Urinary bladder (tissue), 4 donors: ENCODE data around the gene C1orf21. TPM values are rescaled to one million over a fixed set of nuclear protein-coding genes. Genes with fewer than 3 reads are reported as not detected.

ENCODE experiments used
- DNase-seq: peaks from one replicate; pipeline ENCODE4 v3.0.0-alpha.2; 2015; ENCODE audit errors: extremely low spot score
- H3K27ac ChIP-seq: one replicate; pipeline ENCODE4 v1.5.1; 2013; ENCODE audit warnings: low read depth, mild to moderate bottlenecking, moderate library complexity
- H3K36me3 ChIP-seq: one replicate; pipeline ENCODE4 v1.6.1; 2013; ENCODE audit warnings: mild to moderate bottlenecking, moderate library complexity; ENCODE audit not compliant: insufficient read depth
- H3K4me1 ChIP-seq: one replicate; pipeline ENCODE4 v1.6.1; 2013; ENCODE audit warnings: mild to moderate bottlenecking, moderate library complexity; ENCODE audit not compliant: insufficient read depth
- H3K4me3 ChIP-seq: one replicate; pipeline ENCODE4 v1.5.1; 2013; ENCODE audit warnings: low read depth, low read length
- WGBS: extraction: QIAGEN DNeasy Blood & Tissue Kit; methylation state at CpG from one replicate; pipeline ENCODE4 v1.1.7; 2013; 5-methylcytosine and 5-hydroxymethylcytosine counted together
- polyA plus RNA-seq: library from polyadenylated mRNA; stranded (reverse); fragments of 200-250 nt; gene quantifications from one replicate; pipeline ENCODE4 v1.2.3, GENCODE V29; 2013
- total RNA-seq: library from RNA; depleted of rRNA; stranded (reverse); fragments of >200 nt; gene quantifications from one replicate; pipeline ENCODE4 v1.2.3, GENCODE V29; 2014
- donor health status: healthy with polysubstance abuse.
- donor health status: healthy.

C1orf21 gene
- total and polyA plus RNA-seq, 2 donors, result 67.3 to 100 TPM

- Histone ChIP-seq H3K36me3 (no peaks in the 10 kb centered on the region), H3K27ac (no peak overlapping the region), H3K4me1 (no peaks in the 10 kb centered on the region), H3K4me3 (no peak overlapping the region)
- DNase-seq, result no peak
- WGBS, result 74% methylated on average over 6 of the region's 6 CpGs
These were observed 248.6 kb downstream of the C1orf21 start for GRCh38 chr1:184635347-184635979.

- Histone ChIP-seq H3K4me1 (no peaks in the 10 kb centered on the region), H3K4me3 (no peak overlapping the region), H3K36me3 (no peaks in the 10 kb centered on the region), H3K27ac (no peak overlapping the region)
- 82% methylated on average over 6 of the region's 6 CpGs for WGBS
- DNase-seq, result no peak
These were observed 249.2 kb downstream of the C1orf21 start for GRCh38 chr1:184635980-184636431.

GRCh38 chr1:184637664-184638240 is 250.9 kb downstream of the C1orf21 start:
- Histone ChIP-seq H3K27ac (no peak overlapping the region), H3K4me1 (no peaks in the 10 kb centered on the region), H3K4me3 (no peak overlapping the region), H3K36me3 (no peaks in the 10 kb centered on the region)
- 96% methylated on average over 2 of the region's 2 CpGs for WGBS
- no peak for DNase-seq

- H3K36me3 ChIP-seq, result no peaks in the 10 kb centered on the region
- H3K4me3 ChIP-seq, result no peak overlapping the region
- WGBS, result 70% methylated on average over 2 of the region's 2 CpGs
- no peak overlapping the region for H3K27ac ChIP-seq
- H3K4me1 ChIP-seq, result no peaks in the 10 kb centered on the region
- no peak for DNase-seq
These were observed 252.4 kb downstream of the C1orf21 start for GRCh38 chr1:184639205-184639604.

- 89% methylated on average over 3 of the region's 3 CpGs for WGBS
- no peak overlapping the region for H3K27ac ChIP-seq
- no peak for DNase-seq
These were observed 253.7 kb downstream of the C1orf21 start for GRCh38 chr1:184640505-184640904.

GRCh38 chr1:184641894-184642293 is 255.1 kb downstream of the C1orf21 start:
- DNase-seq, result no peak
- Histone ChIP-seq H3K27ac (no peak overlapping the region), H3K4me1 (no peaks in the 10 kb centered on the region), H3K4me3 (no peak overlapping the region), H3K36me3 (no peaks in the 10 kb centered on the region)
- WGBS, result 80% methylated on average over 2 of the region's 2 CpGs

More at GRCh38 chr1:184640505-184640904, 253.7 kb downstream of the C1orf21 start:
- Histone ChIP-seq H3K36me3 (no peaks in the 10 kb centered on the region), H3K4me3 (no peak overlapping the region), H3K4me1 (no peaks in the 10 kb centered on the region)

- DNase-seq, result no peak
- WGBS, result 46% methylated on average over 1 of the region's 1 CpG
- no peaks in the 10 kb centered on the region for H3K4me1 ChIP-seq
- H3K27ac ChIP-seq, result no peak overlapping the region
- H3K4me3 ChIP-seq, result no peak overlapping the region
- H3K36me3 ChIP-seq, result no peaks in the 10 kb centered on the region
These were observed 256.8 kb downstream of the C1orf21 start for GRCh38 chr1:184643661-184644060.

GRCh38 chr1:184644771-184645170 is 257.9 kb downstream of the C1orf21 start:
- Histone ChIP-seq H3K4me3 (no peak overlapping the region), H3K36me3 (no peaks in the 10 kb centered on the region), H3K27ac (no peak overlapping the region), H3K4me1 (no peaks in the 10 kb centered on the region)
- no peak for DNase-seq
- WGBS, result 96% methylated on average over 11 of the region's 11 CpGs

- DNase-seq, result no peak
- H3K36me3 ChIP-seq, result no peaks in the 10 kb centered on the region
- H3K27ac ChIP-seq, result no peak overlapping the region
- WGBS, result 92% methylated on average over 3 of the region's 3 CpGs
- no peak overlapping the region for H3K4me3 ChIP-seq
- no peaks in the 10 kb centered on the region for H3K4me1 ChIP-seq
These were observed 259.4 kb downstream of the C1orf21 start for GRCh38 chr1:184646178-184646701.

- H3K27ac ChIP-seq, result no peak overlapping the region
- H3K36me3 ChIP-seq, result no peaks in the 10 kb centered on the region
- H3K4me3 ChIP-seq, result no peak overlapping the region
- no peak for DNase-seq
- WGBS, result 94% methylated on average over 3 of the region's 3 CpGs
- no peaks in the 10 kb centered on the region for H3K4me1 ChIP-seq
These were observed 260.0 kb downstream of the C1orf21 start for GRCh38 chr1:184646824-184647223.

GRCh38 chr1:184647471-184647870 is 260.6 kb downstream of the C1orf21 start:
- no peak overlapping the region for H3K27ac ChIP-seq
- 76% methylated on average over 4 of the region's 4 CpGs for WGBS
- no peaks in the 10 kb centered on the region for H3K4me1 ChIP-seq
- no peak overlapping the region for H3K4me3 ChIP-seq
- no peak for DNase-seq
- H3K36me3 ChIP-seq, result no peaks in the 10 kb centered on the region

- DNase-seq, result no peak
- H3K4me1 ChIP-seq, result no peaks in the 10 kb centered on the region
- H3K4me3 ChIP-seq, result no peak overlapping the region
- no peak overlapping the region for H3K27ac ChIP-seq
- H3K36me3 ChIP-seq, result no peaks in the 10 kb centered on the region
- WGBS, result 96% methylated on average over 4 of the region's 4 CpGs
These were observed 261.5 kb downstream of the C1orf21 start for GRCh38 chr1:184648160-184648855.

- H3K36me3 ChIP-seq, result no peaks in the 10 kb centered on the region
- no peaks in the 10 kb centered on the region for H3K4me1 ChIP-seq
- no peak overlapping the region for H3K4me3 ChIP-seq
- H3K27ac ChIP-seq, result no peak overlapping the region
- DNase-seq, result no peak
- WGBS, result 83% methylated on average over 6 of the region's 6 CpGs
These were observed 262.0 kb downstream of the C1orf21 start for GRCh38 chr1:184648856-184649201.

GRCh38 chr1:184649451-184649888 is 262.6 kb downstream of the C1orf21 start:
- H3K4me3 ChIP-seq, result no peak overlapping the region
- no peak for DNase-seq
- WGBS, result 72% methylated on average over 7 of the region's 7 CpGs
- H3K36me3 ChIP-seq, result no peaks in the 10 kb centered on the region
- no peak overlapping the region for H3K27ac ChIP-seq
- H3K4me1 ChIP-seq, result no peaks in the 10 kb centered on the region
